NOMO-1 (cell line): ENCODE results near the gene RBCK1.
"Not testable (repeated sequence)": the region's sequence is repeated elsewhere in the genome, so short reads cannot be mapped to it uniquely, and the experiment has no call there.

Source experiments
- DNase-seq, 2 experiments: peaks; one replicate each; lab custom pipeline; 2025; ENCODE audit not compliant: unreplicated experiment in 2 of 2; lab: John Stamatoyannopoulos, UW

RBCK1 gene

DNA sequence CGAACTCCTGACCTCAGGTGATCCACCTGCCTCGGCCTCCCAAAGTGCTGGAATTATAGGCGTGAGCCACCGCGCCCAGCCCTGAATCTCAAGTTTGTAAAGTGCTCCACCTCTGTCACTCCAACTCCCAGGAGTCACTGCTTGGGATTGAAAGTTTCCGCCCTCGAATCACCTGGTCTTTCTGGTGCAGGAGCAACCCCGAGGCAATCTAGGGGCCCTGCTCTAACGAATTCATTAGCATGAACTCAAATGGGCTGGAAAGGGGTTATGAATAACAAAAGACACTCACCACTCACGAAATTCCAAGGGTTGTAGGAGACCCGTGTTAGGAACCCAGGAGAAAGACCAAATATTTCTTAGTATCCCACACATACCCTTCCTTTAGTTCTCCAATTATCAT lies 26.1 kb downstream of the RBCK1 start:
- no peak for DNase-seq

DNA sequence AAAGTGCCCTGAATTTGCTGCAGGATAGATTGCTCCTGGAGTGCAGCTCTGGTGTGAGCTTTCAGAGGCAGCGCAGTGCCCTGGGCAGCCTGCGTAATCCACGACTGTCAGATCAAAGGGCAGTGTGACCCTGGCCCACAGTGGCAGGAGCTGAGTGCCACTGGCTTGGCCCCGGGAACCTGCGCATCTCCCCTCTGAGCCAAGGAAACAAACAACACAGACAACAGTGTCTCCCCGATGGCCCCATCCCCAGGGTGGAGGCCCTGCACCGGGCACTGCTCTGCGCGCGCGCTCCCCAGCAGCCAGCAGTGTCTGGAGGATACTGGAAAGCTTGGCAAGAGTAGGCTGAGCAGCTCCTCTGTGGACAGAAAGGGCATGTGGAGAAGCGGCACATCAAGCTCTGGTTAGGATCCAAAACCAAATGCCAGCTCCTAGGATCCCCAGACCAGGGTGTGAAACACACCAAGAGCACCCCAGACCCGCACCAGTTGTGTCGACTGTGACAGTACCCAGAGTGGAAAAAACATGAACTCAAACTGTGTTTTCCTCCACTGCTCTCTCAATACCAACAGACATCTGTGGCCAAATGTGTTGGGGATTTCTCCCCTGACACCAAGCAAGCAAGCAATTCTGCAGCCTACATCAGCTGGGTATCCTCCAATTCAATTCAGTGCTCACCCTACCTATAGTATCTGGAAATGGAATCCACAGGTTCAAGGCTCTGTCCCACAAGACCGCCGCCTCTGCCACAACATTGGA lies 26.7 kb downstream of the RBCK1 start:
- DNase-seq = no peak

DNA sequence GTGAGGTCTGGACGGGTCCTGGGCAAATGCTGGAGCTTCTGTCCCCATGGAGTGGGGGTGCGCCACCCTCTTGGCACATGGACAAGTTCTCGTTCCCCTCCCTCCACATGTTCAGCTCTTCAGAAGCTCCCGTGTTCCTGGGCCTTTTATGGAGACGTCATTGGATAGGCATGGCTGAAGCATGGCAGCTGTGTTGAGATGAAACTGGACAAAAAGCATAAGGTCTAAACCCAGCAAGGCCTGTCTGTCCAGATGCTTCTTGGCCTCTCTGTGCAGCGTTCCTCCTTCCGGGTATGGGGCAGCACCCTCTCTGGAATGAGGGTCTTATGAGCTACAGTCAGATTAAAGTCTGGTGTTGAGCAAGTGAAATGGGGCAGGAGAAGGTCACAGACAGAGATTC lies 27.5 kb downstream of the RBCK1 start:
- DNase-seq = no peak

DNA sequence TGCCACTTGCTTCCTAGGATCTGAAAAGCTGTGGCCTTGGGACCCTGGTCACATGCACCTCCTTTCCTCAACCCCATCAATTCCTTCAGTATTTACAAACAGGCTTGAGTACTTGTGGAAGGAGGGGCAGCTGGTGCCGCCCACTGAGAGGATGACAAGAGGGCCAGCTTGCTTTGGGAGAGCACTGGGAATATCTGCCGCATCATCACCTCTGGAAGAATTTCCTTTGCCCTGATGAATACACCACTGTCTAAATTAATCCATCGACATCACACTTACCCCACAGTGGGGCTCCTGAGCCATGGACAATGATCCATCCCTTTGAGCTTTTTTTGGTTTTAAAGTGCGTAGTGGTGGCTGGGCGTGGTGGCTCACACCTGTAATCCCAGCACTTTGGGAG lies 28.4 kb downstream of the RBCK1 start:
- no peak for DNase-seq

DNA sequence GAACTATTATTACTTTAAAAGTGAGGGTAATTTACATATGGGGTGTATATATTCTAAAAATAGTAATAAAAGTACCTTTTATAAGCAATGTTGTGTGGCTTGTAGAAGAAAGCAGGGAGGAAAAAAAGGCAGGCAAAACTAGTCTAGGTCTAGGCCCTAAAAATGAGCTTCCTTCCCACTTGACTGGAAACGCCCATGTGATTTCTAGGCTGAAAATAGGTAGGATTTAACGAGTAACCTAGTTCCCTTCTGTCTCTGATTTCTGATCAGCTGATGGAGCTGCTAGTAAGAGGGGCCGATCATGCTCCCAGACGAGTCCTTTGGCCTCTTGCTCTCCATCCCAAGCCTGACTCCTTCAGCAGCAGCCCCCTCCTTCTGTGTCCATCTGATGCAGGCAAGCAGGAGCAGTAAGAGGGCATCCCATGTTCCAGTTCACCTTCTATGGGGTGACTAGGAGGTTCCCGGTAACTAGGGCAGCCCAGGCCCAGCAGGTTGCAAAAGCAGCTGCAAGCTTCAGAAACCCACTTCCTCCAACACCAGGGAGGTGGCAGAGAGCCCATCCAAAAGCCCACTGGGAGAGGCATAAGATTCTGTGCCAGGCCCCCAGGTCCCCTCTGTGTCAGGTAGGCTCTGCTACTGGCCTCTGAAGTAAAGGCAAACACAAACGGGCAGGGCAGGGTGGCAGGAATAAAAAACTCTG lies 29.8 kb downstream of the RBCK1 start:
- no peak for DNase-seq

DNA sequence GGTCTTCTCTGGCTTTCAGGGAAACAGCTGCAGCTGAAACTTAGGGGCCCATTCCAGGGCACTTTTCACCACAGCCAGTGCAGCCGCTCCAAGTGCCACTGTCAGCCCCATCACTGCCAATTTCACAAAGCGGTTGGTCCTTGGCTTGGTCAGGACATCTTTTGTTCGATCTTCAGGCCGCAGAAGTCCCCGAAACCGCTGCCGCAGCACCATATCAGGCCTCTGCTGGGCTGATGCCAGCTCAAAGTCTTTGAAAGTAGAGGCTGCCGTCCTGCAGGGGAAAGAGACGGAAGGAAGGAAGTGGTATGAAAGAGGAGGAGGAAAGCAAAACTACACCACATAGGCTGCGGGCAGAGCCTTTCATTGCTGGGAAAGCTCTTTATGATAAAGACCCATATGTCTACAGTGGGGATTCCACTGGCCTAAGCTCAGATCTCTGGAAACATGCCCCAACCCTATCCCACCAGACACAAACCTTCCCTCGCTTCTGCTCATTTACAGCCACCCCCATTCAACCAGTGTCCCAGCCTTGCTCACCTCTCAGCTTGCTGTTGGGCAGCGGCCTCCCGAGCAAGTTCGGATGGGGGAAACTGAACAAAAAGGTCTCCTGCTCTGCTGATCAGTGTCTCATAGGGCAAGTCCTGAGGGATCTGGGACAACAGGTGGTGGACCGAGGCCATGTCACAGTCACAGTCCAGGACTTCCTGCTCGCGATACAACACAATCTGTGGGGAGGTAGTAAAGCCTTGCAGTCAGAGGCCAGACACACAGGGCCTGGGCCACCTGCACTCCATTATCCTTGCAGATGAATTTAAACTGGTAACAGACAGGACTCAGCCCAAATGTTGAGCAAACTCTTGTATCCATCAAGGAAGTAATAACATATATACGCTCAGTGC lies 30.7 kb downstream of the RBCK1 start:
- no peak for DNase-seq

DNA sequence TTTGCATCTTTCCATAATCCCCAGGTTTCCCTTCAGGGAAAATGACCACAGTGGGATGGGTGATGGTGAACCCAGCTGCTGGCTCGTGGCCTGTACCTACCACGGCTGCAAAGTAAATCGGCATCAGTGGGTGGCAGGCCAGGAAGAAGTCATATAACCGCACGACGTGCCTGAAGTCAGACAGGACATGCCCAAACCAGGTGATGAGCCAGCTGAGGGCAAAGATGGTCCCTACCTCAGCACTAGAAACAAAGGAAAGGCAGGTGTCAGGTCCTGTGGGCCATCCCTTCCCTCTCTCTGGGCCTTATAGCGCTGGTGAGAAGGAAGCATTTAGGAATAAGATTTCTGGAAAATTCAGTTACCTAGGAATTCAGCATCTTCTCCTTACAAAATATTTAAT lies 32.0 kb downstream of the RBCK1 start:
- no peak for DNase-seq

DNA sequence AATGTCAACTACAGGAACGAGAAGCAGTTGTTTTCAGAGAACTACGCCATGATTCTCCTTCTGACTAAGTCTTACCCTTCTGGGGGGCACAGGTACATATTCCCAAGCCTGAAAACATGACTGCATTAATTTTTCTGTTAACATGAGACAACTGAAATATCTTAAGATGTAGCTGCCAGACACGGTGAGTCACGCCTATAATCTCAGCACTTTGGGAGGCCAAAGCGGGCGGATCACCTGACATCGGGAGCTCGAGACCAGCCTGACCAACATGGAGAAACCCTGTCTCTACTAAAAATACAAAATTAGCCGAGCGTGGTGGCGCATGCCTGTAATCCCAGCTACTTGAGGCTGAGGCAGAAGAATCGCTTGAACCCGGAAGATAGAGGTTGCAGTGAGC lies 32.5 kb downstream of the RBCK1 start:
- DNase-seq = no peak

DNA sequence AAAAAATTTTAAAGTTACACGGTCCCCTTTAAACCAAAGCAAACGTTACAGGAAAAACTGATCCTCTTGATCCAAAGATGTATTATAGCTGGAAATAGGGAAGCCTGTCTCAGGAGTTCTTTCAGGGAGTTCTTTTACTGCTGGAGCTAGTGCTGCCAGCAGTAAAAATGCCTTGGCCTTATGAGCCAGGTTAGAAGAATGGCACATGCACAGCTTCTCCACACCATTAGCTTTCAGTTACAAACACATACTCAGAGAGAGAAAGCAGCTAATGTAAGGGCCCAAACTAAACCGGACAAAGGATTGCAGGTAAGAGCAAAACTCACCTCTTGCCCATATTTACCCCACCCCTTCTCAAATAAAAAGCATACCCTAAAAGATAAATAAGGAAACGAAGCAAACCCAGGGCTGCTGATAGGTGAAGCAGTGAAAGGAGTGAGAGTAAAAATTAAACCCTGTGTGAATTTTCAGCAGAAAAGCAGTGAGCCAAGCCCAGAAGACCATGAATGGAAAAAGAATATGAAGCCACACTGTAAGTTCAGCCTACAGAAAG lies 35.2 kb downstream of the RBCK1 start:
- no peak for DNase-seq

DNA sequence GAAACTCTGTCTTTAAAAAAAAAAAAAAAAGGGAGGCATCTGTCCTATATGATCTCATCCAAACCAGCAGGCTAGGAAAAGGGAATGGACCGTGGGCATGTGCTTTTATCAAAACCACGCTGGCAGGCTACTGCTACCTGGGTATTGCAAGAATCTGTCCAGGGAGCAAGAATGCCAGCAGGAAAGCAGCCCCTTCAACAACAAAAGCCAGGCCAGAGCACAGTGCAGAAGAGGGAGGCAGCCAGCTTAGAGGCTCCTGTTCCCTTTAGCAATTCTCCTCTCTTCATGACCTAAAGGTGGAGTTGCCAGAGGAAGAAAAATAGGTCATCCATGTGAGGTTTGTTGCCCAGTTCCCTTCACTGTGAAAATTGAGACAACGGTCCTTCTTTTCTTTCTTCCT lies 36.0 kb downstream of the RBCK1 start:
- no peak for DNase-seq

DNA sequence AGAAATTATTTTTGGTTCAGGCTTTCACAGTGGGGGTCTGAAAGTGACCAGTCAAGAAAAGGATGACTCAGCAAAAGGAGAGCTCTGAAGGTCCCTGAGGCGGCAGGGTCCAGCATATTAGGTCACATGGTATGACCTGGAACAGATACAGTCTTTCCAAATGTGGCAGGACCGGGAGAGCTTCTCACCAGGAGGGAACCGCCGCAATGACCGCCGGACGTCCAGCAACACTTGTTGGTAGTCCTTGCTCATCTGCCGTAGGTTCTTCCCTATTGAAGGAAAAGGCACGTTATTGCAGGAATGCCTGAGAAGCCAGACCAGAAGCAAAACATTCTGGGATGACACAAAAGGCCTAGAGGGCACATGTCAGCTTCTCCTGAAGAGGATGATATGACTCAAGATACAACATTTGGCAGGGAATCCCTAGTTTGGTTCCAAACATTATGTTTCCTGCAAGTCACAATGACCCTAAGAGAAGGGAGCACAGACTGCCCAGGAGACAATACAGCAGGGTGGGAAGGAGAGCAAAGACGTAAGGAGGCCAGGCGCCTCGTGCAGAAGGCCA lies 36.8 kb downstream of the RBCK1 start:
- no peak for DNase-seq

DNA sequence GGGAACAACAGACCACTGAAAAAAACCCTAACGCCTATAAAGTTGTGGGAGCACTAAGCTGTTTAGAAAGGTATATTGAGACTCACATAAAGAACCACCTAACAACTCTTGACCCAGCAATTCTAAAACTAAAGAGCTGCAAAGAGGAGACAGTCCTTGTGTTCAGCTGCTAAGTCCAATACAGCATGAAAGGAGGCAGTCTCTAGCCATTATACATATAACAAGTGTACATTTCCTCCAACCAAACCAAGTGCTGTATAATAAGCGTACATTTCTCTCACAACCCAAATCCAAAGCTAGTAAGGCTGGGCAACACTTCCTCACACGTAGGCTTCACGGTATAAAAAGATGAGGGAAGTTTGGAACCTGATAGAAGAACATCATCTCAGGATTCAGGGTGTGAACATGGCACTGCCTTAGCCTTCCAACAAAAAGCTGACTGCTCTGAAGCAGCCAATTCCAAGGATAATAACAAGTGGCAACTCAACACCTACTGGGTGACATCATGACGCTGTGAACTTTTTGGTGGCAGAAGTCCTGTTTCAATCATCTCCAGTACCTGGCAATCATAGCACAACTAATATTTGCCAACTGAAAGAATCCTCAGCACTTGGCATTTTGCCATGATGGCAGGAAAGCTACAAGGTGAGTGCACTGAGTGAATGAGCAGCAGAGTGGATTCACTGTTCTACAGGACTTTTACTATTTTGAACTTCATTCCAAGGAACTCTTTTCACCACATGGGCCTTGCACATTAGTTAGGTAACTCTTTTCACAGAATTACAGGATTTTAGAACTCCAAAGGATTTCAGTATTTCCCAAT lies 37.6 kb downstream of the RBCK1 start:
- DNase-seq = no peak

DNA sequence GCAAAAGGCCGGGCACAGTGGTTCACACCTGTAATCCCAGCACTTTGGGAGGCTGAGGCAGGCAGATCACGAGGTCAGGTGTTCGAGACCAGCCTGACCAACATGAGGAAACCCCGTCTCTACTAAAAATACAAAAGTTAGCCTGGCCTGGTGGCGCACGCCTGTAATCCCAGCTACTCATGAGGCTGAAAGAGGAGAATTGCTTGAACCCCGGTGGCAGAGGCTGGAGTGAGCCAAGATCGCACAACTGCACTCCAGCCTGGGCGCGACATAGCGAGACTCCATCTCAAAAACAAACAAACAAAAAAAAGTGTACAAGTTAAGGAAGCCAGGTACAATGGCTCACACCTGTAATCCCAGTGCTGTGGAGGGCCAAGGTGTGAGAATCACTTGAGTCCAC lies 43.9 kb downstream of the RBCK1 start:
- not testable (repeated sequence) for DNase-seq

DNA sequence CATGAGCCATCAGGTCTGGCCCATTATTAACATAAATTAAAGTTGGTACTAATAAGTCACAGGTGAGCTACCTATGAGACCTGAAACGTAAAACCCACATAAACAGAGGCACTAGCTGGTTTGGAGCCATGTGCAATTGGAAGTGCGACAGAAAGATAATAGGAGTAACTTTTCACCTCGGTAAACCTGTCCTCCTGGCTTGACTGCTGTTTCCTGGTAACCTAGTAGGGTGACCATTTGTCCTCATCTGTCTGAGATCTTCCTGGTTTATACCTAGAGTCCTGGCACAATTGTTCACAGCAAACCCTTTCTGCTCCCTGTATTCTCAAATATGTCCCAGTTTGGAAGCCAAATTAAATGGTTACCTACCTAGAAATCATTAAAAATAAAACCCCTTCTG lies 46.9 kb downstream of the RBCK1 start:
- no peak for DNase-seq

DNA sequence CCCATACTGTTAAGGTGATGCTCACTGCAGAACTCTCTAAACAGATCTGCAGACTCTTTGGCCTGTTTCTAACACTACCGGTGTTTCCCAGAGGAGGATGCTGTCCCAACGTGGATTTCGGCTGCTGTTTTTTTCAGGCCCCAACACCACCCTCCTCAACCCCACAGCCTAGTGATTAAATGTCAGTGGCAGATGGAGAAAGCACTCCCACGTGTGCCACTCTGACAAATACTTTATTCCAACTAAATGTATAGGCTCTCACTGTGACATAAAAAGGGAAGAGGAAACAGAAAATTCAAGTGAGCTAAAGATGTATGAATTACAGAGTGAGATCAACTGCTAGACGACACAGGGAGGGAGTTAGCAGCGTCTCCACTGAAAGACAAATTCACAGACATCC lies 50.7 kb downstream of the RBCK1 start:
- DNase-seq = no peak

DNA sequence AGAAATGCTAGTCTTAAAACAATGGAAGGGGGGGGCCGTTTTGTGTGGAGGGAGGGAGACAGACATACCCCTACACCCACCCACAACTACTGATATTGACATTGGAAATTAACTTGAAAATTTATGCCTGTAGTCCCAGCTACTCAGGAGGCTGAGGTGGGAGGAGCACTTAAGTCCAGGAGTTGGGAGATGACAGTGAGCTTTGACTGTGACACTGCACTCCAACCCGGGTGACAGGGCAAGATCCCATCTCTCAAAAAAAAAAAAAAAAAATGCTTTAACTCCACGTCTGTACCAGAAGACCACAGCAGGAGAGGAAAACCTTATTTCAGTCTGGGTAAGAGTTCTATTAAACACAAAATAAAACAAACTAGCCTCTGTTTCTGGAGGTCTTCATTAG lies 52.1 kb downstream of the RBCK1 start:
- no peak for DNase-seq

DNA sequence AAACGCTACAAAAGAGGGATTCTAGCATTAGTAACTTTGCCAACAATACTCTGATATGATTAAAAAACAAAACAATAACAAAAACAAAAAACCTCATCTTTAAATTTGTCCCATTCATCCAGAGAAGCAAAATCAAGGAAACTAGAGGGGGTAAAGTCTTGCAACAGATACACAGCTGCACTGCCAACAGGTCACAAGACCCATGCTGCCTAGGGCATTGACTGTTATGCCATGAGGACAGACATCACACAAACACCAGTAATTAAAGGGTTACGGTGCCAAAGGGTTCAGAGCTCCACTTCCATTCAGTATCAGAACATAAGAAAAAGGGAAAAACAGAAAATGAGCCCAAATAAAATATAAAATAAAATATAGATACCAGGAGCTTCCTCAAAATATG lies 52.6 kb downstream of the RBCK1 start:
- DNase-seq = no peak

DNA sequence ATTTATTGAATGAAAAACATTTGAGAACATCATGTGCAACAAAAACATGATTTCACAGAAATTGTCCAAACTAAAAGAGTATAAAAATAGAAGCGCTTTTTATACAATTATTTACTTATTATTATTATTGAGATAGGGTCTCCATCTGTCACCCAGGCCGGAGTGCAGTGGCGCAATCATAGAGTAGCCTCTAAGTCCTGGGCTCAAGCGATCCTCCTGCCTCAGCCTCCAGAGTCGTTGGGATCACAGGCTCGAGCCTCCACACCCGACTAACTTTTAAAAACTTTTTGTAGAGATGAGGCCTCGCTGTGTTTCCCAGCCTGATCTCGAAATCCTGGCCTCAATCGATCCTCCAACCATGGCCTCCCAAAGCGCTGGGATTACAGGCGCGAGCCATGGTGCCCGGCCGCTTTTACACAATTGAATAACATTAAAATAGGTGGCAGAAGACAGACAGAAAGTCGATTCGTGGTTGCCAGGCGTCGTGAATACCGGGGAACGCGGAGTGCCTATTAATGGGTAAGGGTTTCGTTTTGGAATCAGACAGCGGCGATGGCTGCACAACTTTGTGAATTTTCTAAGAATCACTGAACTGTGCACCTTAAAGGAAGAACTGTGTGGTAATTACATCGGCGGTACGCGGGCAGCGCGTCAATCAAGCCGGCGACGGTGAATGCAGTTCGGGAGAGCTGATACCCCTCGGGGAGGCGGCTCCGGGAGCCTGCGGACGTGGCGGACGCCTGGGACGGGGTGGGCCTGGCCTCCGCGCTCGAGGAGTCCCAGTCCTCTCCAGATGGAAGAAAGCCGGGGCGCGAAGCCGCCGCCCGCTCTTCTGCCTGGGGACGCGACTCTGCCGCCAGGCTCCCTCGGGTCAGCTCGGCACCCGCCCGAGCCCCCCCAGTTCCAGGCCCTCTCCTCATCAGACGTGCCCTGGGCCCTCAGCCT lies 53.4 kb downstream of the RBCK1 start:
- DNase-seq = peak; percentile 25 to 40
